Esophagus squamous epithelium (tissue), 5 donors: ENCODE measurements around the gene VWA5A. TPM values are rescaled to one million over a fixed set of nuclear protein-coding genes. Genes with fewer than 3 reads are reported as not detected.

ENCODE experiments used
- DNase-seq: peaks from one replicate; lab custom pipeline; 2025; lab: John Stamatoyannopoulos, UW
- H3K27ac ChIP-seq, 4 donors: fragments of 200-600 bp; sonication (generic); one replicate each; pipeline ENCODE4 v1.5.1; 2016 to 2019; ENCODE audit warnings: mild to moderate bottlenecking in 1 of 4
- H3K27me3 ChIP-seq, 4 donors: fragments of 200-600 bp; sonication (generic); 1 replicate in 3 of 4; 2 replicates in 1 of 4; pipeline versions ENCODE4 v1.5.1 to v1.6.0; 2017 to 2021; ENCODE audit warnings: antibody characterized with exemption in 1 of 4
- H3K36me3 ChIP-seq, 3 donors: fragments of 200-600 bp; sonication (generic); one replicate each; pipeline ENCODE4 v1.5.1; 2016 to 2019
- H3K4me1 ChIP-seq, 3 donors: fragments of 200-600 bp; sonication (generic); one replicate each; pipeline ENCODE4 v1.5.1; 2017 to 2019
- H3K4me3 ChIP-seq, 4 donors: fragments of 200-600 bp; sonication (generic); 1 replicate in 3 of 4; 2 replicates in 1 of 4; pipeline ENCODE4 v1.5.1; 2016 to 2019; ENCODE audit warnings: mild to moderate bottlenecking in 2 of 4, moderate library complexity in 1 of 4
- H3K9me3 ChIP-seq, 3 donors: fragments of 200-600 bp; sonication (generic); one replicate each; pipeline ENCODE4 v1.5.1; 2016 to 2019
- CTCF ChIP-seq, 6 experiments: fragments of 450-650 bp in 4 of 6; fragments of 200-600 bp in 2 of 6; sonication (generic) in 2 of 6; IDR thresholded peaks; one replicate each; pipeline ENCODE4 v1.5.1; 2016 to 2019; ENCODE audit warnings: antibody characterized with exemption in 6 of 6, mild to moderate bottlenecking in 4 of 6, moderate library complexity in 4 of 6
- POLR2A ChIP-seq, 4 donors: fragments of 450-650 bp; IDR thresholded peaks; one replicate each; pipeline ENCODE4 v1.6.1; 2017; ENCODE audit warnings: antibody characterized with exemption in 4 of 4, mild to moderate bottlenecking in 4 of 4, moderate library complexity in 3 of 4
- WGBS, 2 donors: methylation state at CpG; one replicate each; pipeline ENCODE4 v1.1.5; 2018; 5-methylcytosine and 5-hydroxymethylcytosine counted together
- intact Hi-C: fragments of 100-400 bp; cut with DNase I; formaldehyde crosslinking; loops from one replicate; pipeline ENCODE4 v1.15.0; 2022
- total RNA-seq, 4 donors: library from RNA; depleted of rRNA; stranded (reverse); fragments of >200 nt; gene quantifications; one replicate each; pipeline ENCODE4 v1.1.0, GENCODE V29; 2016
- donor health status: DM: yes; HTN: yes; CAD: no.

The VWA5A gene
- total RNA-seq, 4 donors from 2014 or later = 2.7 to 19.8 (median 12.1) TPM

- TF ChIP-seq CTCF (IDR thresholded peaks at IDR 0.05) (peak in 3 of 6 experiments; percentile 3 to 23 (median 7)), POLR2A (IDR thresholded peaks at IDR 0.05) (no peak)
- DNase-seq = no peak
- intact Hi-C loops = no loop called here
- 17 to 22% methylated on average over 1 of the region's 1 CpG for WGBS, 2 donors
- H3K4me3 ChIP-seq = no peak overlapping the region
- no peaks in the 10 kb centered on the region for H3K9me3 ChIP-seq
- no peaks in the 10 kb centered on the region for H3K36me3 ChIP-seq
- H3K27ac ChIP-seq = no peak overlapping the region
- H3K4me1 ChIP-seq = no peaks in the 10 kb centered on the region
- H3K27me3 ChIP-seq = peaks cover 0 to 12% (median 0%) of the 10 kb centered on the region in 4 donors
Measured at GRCh38 chr11:124108156-124108555, 7.1 kb upstream of the VWA5A start.

- 70 to 82% methylated on average over 1 of the region's 1 CpG for WGBS, 2 donors
- peaks cover 0 to 12% (median 0%) of the 10 kb centered on the region in 4 donors for H3K27me3 ChIP-seq
- no peaks in the 10 kb centered on the region for H3K4me1 ChIP-seq
- H3K36me3 ChIP-seq = no peaks in the 10 kb centered on the region
- no peak overlapping the region for H3K4me3 ChIP-seq
- intact Hi-C loops = no loop called here
- H3K9me3 ChIP-seq = no peaks in the 10 kb centered on the region
- H3K27ac ChIP-seq = no peak overlapping the region
- no peak for TF ChIP-seq CTCF (IDR thresholded peaks at IDR 0.05)
- TF ChIP-seq POLR2A (IDR thresholded peaks at IDR 0.05) = no peak
- no peak for DNase-seq
Measured at GRCh38 chr11:124109377-124109776, 5.9 kb upstream of the VWA5A start.

GRCh38 chr11:124110201-124110600 is 5.0 kb upstream of the VWA5A start:
- peaks cover 0 to 6% (median 3%) of the 10 kb centered on the region in 3 donors for H3K4me1 ChIP-seq
- TF ChIP-seq POLR2A (IDR thresholded peaks at IDR 0.05) = no peak
- no peak for TF ChIP-seq CTCF (IDR thresholded peaks at IDR 0.05)

GRCh38 chr11:124113890-124114289 is 1.4 kb upstream of the VWA5A start:
- WGBS, 2 donors = 30 to 48% methylated on average over 4 of the region's 4 CpGs
- Histone ChIP-seq H3K27ac (no peak overlapping the region), H3K9me3 (no peaks in the 10 kb centered on the region), H3K27me3 (no peaks in the 10 kb centered on the region), H3K4me1 (peaks cover 6 to 23% (median 9%) of the 10 kb centered on the region in 3 donors), H3K36me3 (peaks cover 0 to 16% (median 5%) of the 10 kb centered on the region in 3 donors), H3K4me3 (no peak overlapping the region)
- no peak for DNase-seq
- intact Hi-C loops = no loop called here
- TF ChIP-seq POLR2A (IDR thresholded peaks at IDR 0.05) (no peak), CTCF (IDR thresholded peaks at IDR 0.05) (no peak)

More at GRCh38 chr11:124110201-124110600, 5.0 kb upstream of the VWA5A start:
- no peak overlapping the region for H3K27ac ChIP-seq
- H3K4me3 ChIP-seq = no peak overlapping the region
- H3K9me3 ChIP-seq = no peaks in the 10 kb centered on the region
- H3K36me3 ChIP-seq = no peaks in the 10 kb centered on the region
- intact Hi-C loops = no loop called here
- peaks cover 0 to 12% (median 0%) of the 10 kb centered on the region in 4 donors for H3K27me3 ChIP-seq
- no peak for DNase-seq

- intact Hi-C loops = no loop called here
- no peak for DNase-seq
- peak overlapping the region; percentile 49 to 71 (median 55) for H3K4me3 ChIP-seq
- peaks cover 6 to 23% (median 9%) of the 10 kb centered on the region in 3 donors for H3K4me1 ChIP-seq
- H3K36me3 ChIP-seq = peaks cover 0 to 37% (median 8%) of the 10 kb centered on the region in 3 donors
- WGBS, 2 donors = 16 to 21% methylated on average over 10 to 12 of the region's 12 CpGs
- peak overlapping the region; percentile 38 to 76 (median 57) for H3K27ac ChIP-seq
- no peaks in the 10 kb centered on the region for H3K9me3 ChIP-seq
- H3K27me3 ChIP-seq = no peaks in the 10 kb centered on the region
- TF ChIP-seq POLR2A (IDR thresholded peaks at IDR 0.05) = no peak
- TF ChIP-seq CTCF (IDR thresholded peaks at IDR 0.05) = no peak
Measured at GRCh38 chr11:124115782-124116616, 749 bp downstream of the VWA5A start.
